Measurements from ENCODE around the gene STAC3. TPM values are rescaled to one million over a fixed set of nuclear protein-coding genes. Genes with fewer than 3 reads are reported as not detected.

The STAC3 gene
- total RNA-seq, 1 donor from 2014 or later: 0.75 TPM

GRCh38 chr12:57200497-57200896 lies 50.5 kb downstream of the STAC3 start:
- FAIRE-seq: no peak
- Mint-ChIP-seq H3K27ac (ENCODE audit: unreplicated experiment) (no peak overlapping the region), H3K4me3 (ENCODE audit: unreplicated experiment) (no peak overlapping the region), H3K36me3 (ENCODE audit: low read depth, unreplicated experiment) (peaks cover 29% of the 10 kb centered on the region), H3K27me3 (ENCODE audit: low read depth, unreplicated experiment) (no peaks in the 10 kb centered on the region), H3K9me3 (ENCODE audit: unreplicated experiment) (no peaks in the 10 kb centered on the region), H3K4me1 (ENCODE audit: low read depth, unreplicated experiment) (no peaks in the 10 kb centered on the region)
- TF ChIP-seq CTCF (IDR thresholded peaks at IDR 0.05; ENCODE audit: insufficient read depth, low read depth, low read length) (no peak), EZH2 (IDR thresholded peaks at IDR 0.05; ENCODE audit: insufficient read depth, low read length) (no peak)
- no peak for DNase-seq (ENCODE audit: low read depth)
- Histone ChIP-seq H3K27ac (ENCODE audit: low read depth, low read length) (no peak overlapping the region), H3K79me2 (ENCODE audit: insufficient read depth, low read length) (no peaks in the 10 kb centered on the region), H3K9me3 (ENCODE audit: insufficient read depth, low read depth, low read length) (no peaks in the 10 kb centered on the region), H3K9ac (ENCODE audit: low read length) (no peak overlapping the region), H3K27me3 (ENCODE audit: insufficient read depth, low read length) (no peaks in the 10 kb centered on the region), H3K36me3 (ENCODE audit: insufficient read depth, low read length) (peaks cover 20% of the 10 kb centered on the region), H2AFZ (ENCODE audit: low read depth, low read length) (no peak overlapping the region), H3K4me1 (ENCODE audit: insufficient read depth, low read length) (no peaks in the 10 kb centered on the region), H3K4me3 (ENCODE audit: insufficient read depth, low read depth, low read length) (no peak overlapping the region), H3K4me2 (ENCODE audit: low read length) (no peak overlapping the region), H4K20me1 (ENCODE audit: insufficient read depth, low read length) (peaks cover 47% of the 10 kb centered on the region)

- peaks cover 31% of the 10 kb centered on the region for H3K36me3 Mint-ChIP-seq (ENCODE audit: low read depth, unreplicated experiment)
These were observed 51.8 kb downstream of the STAC3 start for GRCh38 chr12:57199191-57199590.

More at GRCh38 chr12:57199191-57199590, 51.8 kb downstream of the STAC3 start:
- no peaks in the 10 kb centered on the region for H3K79me2 ChIP-seq (ENCODE audit: insufficient read depth, low read length)
- H3K36me3 ChIP-seq (ENCODE audit: insufficient read depth, low read length): peaks cover 27% of the 10 kb centered on the region
- H3K27ac ChIP-seq (ENCODE audit: low read depth, low read length): no peak overlapping the region
- TF ChIP-seq EZH2 (IDR thresholded peaks at IDR 0.05; ENCODE audit: insufficient read depth, low read length) (no peak), CTCF (IDR thresholded peaks at IDR 0.05; ENCODE audit: insufficient read depth, low read depth, low read length) (no peak)
- H3K9ac ChIP-seq (ENCODE audit: low read length): no peak overlapping the region
- no peaks in the 10 kb centered on the region for H3K4me1 Mint-ChIP-seq (ENCODE audit: low read depth, unreplicated experiment)
- H3K4me2 ChIP-seq (ENCODE audit: low read length): no peak overlapping the region
- no peak overlapping the region for H3K27ac Mint-ChIP-seq (ENCODE audit: unreplicated experiment)
- H3K27me3 ChIP-seq (ENCODE audit: insufficient read depth, low read length): no peaks in the 10 kb centered on the region
- H2AFZ ChIP-seq (ENCODE audit: low read depth, low read length): no peak overlapping the region
- no peaks in the 10 kb centered on the region for H3K9me3 ChIP-seq (ENCODE audit: insufficient read depth, low read depth, low read length)
- no peak overlapping the region for H3K4me3 ChIP-seq (ENCODE audit: insufficient read depth, low read depth, low read length)
- H3K9me3 Mint-ChIP-seq (ENCODE audit: unreplicated experiment): no peaks in the 10 kb centered on the region
- H4K20me1 ChIP-seq (ENCODE audit: insufficient read depth, low read length): peaks cover 50% of the 10 kb centered on the region
- no peaks in the 10 kb centered on the region for H3K4me1 ChIP-seq (ENCODE audit: insufficient read depth, low read length)
- FAIRE-seq (no peak), DNase-seq (ENCODE audit: low read depth) (no peak)
- H3K27me3 Mint-ChIP-seq (ENCODE audit: low read depth, unreplicated experiment): no peaks in the 10 kb centered on the region
- no peak overlapping the region for H3K4me3 Mint-ChIP-seq (ENCODE audit: unreplicated experiment)

All from astrocyte (in vitro differentiated cells and primary cell).